Activated CD4-positive, alpha-beta T cell treated with anti-CD3 and anti-CD28 coated beads, Interleukin-2, Interleukin-4, amounts not matched to agents 100 ng/mL and 50 ng/mL, durations not matched to agents 16 hours and 8 hours (primary cell): ENCODE measurements around the gene TLN1.

Source experiments
- DNase-seq: peaks from one replicate; pipeline ENCODE4 v3.0.0-alpha.2; 2020; ENCODE audit warnings: low spot score

TLN1 gene

DNA sequence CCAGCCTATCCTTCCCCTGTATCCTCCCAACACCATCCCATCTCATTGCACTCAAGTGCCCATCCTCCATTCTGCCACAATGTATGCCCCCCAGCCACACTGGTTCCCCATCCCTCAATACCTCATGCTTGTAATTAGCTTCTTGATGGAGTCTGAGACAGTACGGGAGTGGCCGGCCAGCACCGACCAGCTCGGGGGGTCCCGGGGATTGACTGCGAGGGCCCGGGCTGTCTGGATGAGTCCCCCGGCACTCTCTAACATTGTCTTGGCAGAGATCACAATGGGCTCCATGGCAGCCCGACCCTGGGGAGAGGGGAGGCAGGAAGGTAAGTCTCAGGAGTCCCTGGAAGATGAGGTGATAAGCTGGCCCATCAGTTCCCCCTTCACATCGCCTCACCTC is 25.0 kb downstream of the TLN1 start:
- DNase-seq, result no peak

DNA sequence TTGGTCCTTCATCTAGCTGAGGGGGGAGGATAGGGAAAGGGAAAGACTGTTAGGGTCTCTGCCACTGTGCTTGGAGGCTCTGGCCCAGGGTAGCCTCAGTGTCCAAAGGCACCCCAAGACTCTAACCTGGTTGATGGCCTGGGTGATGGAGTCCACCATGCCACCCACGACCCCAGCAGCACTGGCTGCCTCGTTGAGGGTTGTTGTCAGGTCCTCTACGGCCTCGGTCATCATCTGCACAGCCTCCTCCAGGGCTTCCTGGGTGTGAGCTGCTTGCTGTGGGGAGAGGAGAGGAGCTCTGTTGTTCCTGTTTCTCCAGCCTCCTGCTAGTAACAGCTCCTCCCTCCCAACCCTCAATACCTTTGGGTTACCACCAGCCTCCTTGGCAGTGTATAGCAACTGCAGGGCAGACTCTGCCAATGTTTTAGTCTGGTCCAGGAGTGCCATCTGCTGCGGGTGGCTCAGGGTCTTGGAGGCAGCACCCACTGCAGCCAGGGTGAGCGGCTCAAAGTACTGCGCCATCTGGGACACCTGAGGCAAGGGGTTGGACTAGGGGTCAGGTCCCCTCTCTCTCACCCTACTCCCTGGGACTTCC is 26.1 kb downstream of the TLN1 start:
- DNase-seq, result no peak

DNA sequence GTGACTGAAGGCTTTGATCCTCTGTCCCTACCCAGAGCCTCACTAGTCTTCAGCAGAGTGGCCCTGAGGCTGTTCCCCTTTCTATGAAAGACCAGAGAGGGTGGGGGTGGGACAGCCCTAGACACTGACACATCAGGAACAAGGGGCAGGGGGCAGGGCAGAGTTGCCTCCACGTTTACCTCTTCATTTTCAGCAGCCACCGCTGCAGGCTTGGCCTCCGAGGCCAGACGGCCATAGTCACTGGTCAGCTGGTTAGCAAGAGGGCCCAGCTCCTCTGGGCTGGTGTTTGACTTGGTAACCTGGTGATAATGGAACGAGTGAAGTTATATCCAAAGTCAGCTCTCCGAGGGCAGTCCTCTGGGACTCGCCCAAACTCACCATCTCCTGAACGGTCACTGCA is 26.6 kb downstream of the TLN1 start:
- no peak for DNase-seq

DNA sequence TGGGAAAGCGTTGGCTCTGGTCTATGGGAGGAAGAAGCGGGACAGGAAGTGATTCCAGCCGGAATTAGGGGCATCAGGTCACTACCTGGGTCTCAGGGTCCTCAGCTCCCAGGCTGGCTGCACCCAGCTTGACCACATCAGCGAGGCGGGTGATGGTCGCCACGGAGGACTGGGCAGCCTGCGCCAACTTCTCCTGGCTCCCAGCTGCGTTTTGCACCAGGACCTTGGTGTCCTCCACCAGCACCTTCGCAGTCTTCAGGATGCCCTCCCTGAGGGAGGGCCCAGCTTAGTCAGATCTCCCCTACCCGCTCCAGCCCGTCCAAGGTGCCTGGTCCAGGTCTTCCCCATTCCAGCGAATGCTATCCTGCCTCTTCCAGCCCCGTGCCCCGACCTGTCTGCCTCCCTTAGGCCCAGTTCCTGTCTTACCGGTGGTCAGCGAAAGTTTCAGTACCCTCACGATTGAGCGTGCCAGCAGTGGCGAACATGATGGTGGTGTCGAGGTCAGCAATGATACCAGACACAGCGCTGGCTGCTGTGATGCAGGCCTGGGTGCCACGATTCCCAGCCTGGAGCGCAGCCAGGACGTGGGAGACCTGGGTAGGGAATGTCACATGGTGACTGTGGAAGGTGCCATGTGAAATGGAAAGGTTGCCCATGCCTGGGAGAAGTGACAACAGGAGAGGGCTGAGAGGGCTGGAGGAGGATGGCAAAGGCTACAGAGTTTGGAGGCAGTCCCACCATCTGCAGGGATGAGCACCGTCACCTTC is 27.9 kb downstream of the TLN1 start:
- DNase-seq, result no peak

DNA sequence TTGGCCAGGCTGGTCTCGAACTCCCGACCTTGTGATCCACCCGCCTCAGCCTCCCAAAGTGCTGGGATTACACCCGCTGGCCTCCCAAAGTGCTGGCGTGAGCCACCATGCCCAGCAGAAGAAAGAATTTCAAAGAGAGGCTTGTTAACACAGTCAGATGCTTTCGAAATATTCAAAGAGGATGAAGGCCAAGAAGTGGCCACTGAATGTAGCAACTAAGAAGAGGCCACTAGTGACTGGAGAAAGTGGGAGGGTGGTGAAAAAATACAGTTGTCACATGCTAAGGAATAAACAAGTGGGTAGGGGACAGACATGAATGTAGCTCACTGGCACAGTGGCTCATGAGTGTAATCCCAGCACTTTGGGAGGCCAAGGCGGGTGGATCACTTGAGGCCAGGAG is 29.3 kb downstream of the TLN1 start:
- DNase-seq, result no peak

DNA sequence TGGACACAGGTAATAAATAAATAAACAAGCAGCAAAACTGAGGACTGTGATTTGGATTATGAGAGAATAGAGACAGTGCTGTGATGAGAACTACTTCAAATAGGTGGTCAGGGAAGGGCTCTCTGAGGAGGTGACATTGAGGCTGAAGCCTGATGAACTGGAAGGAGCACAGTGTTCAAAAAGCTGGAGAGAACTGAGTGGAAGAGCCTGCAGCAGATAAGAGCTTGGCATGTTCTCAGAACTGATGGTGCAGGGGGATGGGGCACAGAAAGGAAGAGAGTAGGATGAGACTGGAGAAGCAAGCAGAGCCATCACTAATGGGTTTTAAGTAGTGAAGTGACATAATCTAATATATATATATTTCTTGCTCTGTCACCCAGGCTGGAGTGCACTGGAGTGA is 31.1 kb downstream of the TLN1 start:
- DNase-seq, result no peak

DNA sequence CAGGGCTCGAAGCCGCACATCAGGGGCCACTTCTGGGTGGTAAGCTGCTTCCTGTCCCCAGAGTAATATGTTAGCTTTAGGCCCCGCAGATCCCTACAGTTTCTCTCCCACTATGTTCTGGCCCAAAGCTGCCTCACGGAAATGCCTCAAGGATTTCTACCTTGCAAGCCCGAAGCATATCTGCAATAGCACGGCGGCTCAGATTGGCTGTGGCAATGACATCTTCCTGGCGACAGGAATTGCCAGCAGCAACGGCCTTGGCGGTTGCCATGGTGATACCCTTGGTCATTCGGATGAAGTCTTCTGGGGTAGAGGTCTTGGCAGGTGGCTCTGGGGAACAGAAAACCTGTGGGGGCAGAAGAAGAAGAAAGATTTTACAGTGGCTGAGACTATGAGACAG is 32.0 kb downstream of the TLN1 start:
- DNase-seq, result no peak

DNA sequence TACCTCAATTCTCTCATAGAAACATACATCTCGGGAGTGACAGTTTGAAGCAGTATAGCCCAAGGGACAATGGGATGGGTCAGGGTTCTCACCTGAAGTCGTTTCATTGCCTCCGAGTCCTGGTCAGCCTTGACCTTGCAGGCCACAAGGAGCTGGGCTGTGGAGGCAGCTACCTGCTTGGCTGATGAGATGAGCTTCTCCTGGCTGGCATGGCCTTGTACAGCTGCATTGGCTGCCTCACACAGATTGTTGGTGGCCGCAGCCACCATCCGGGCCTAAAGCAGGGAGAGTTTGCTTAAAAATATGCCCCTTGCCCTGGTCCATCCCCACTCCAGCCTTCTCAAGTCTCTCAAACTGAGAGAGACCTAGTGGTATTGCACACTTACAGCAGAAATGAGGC is 33.8 kb downstream of the TLN1 start:
- no peak for DNase-seq

DNA sequence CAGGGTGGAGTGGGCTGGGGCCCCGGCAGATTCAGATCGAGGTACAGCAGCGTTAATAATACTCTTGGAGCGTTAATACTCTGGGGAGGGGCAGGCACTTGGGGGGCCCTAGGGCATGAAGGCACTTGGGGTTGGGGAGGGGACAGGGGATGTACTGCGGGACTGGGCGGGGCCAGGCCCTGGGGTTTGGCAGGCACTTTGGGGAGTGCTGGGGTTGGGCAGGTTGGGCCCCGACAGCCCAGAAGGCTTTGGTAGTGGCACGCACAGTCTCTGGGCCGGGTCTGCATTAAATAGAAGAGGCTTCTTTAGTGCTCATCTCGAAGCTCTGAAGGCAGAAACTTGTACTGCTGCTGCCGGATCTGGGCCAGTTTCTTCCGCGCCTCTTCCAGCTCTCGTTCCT is 34.5 kb downstream of the TLN1 start:
- no peak for DNase-seq

DNA sequence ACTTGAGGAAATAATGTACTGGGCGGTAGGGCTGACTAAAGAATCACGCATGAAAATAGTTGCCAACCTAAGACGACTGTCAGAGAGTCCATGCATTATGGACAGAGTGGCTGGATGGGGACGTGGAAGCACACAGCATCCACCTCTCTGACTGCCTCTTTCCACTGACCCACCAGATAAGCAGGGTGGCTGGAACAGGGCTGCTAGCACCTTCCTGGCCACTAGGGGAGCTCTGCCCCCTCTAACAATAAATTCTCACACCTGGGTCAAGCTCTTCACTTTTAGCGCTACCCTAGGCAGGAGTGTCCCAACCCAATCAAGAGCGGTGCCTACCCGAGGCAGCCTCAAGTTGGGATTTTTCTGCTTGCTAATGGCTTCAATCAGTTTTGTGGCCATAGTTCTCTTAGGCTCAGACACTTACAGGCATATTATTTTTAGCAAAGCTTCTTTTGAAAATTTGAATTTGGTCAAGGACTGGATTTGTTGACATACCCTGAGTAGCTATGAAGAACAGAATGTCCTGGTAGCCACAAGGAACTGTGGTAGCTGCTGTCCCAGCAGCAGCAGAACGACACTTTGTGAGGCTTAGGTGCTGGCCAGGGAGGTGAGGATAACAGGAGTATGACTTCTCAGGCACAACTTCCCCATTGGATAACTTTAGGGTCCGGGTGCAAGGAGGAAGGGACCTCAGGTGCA is 35.3 kb downstream of the TLN1 start:
- DNase-seq, result peak; percentile 52

DNA sequence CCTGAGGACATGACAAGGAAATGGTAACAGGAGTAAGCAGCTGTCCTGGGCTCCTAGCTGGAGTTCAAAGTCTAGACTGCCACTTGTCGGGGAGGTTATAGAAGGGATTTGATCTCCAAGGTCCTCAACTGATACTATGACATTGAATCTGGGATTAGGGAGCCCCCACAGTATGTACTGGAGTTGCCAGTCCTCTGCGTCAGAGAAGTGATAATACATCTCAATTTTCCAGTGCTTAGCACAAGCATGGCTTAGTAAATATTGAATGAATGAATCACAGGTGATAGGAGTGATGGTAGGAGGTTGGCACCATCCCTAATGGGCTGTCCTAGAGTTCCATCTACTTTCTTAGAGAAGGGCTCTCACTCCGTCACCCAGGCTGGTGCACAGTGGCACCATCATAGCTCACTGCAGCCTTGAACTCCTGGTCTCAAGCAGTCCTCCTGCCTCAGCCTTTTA is 36.0 kb downstream of the TLN1 start:
- no peak for DNase-seq

DNA sequence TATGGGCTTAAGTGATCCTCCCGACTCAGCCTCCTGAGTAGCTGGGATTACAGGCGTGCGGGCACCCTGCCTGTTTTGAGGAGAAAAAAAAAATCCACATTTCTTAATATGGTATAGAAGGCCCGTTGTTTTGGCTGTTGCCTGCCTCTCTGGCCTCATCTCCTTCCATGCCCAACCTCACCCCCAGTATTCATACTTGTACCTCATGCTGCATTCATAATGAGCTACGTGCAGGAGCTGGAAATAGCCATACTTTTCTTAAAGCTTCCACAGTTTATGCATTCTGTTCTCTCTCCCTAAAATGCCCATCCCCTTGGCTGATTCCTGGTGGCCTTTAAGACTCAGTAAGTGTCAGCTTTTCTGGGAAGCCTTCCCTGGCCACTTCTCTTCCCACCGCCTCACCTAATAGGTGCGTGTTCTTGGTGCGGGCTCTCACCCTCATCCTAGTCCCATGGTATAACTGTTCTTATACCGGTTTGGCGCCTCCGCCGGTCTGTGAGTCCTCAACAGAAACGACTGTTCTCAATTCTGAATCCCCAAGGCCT is 40.2 kb downstream of the TLN1 start:
- no peak for DNase-seq

DNA sequence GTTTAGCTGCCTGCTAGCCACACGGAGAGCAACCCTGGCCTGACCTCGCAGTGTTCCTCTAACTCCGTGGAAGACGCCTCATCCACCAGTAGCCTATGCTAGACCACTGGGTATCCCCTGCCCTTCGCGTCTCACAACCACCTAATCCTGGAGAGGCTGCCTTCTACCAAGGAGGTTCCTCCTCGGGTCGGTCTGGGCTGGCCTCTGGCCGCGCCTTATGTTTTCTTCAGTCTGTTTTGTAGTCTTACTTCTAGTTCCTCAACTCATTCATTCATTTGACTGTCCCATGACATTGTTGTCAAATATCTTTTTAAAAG is 40.7 kb downstream of the TLN1 start:
- no peak for DNase-seq

DNA sequence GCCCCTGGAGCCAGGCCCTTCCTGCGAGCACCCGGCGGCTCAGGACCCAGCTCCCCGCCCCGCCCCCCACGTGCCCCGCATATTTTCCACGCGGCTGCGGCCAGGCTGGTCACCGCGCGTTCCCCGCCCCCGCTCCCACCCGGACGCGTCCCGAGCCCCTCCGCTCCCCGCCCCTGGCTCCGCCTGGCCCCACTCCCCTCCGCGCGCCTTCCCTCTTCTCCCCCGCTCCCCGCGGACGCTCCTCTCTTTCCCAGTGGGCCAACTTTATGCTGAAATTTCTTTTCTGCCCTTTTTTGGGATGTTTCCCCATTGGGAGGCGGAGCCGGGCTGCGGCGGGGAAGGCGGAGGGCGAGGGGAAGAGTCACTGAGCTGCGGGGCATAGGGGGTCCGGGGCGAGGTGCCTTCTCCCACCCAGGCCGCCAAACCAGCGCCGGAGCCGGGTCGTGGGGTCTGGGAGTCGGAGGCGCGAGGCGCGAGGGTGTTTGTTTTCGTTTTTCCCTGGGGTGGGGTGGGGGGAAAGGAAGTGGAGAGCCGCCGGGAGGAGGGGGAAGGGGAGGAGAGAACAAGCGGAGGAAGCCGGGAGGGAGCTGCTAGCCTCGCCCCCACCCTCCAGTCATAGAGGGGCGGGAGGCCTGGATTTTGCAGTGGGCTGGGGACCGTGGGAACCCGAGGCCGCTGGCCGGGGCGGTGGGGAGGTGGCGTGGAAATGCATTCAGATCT is 41.2 kb downstream of the TLN1 start:
- peak; percentile 12 for DNase-seq

DNA sequence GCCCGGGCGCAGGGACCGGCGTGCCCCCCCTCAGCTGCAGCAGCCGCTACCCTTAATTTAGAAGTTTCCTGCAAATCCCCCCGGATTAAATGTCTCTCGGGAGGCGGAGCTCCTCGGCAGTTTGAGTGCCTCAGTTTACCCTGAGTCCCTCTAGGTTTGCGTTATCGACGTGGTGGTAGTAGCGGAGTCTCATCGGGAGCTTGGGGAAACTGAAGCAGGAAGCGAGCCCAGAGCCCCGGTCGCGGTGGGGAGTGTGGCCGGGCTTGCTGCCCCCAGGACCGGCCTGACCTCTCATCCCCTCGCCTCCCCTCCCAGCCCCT is 41.7 kb downstream of the TLN1 start:
- no peak for DNase-seq

DNA sequence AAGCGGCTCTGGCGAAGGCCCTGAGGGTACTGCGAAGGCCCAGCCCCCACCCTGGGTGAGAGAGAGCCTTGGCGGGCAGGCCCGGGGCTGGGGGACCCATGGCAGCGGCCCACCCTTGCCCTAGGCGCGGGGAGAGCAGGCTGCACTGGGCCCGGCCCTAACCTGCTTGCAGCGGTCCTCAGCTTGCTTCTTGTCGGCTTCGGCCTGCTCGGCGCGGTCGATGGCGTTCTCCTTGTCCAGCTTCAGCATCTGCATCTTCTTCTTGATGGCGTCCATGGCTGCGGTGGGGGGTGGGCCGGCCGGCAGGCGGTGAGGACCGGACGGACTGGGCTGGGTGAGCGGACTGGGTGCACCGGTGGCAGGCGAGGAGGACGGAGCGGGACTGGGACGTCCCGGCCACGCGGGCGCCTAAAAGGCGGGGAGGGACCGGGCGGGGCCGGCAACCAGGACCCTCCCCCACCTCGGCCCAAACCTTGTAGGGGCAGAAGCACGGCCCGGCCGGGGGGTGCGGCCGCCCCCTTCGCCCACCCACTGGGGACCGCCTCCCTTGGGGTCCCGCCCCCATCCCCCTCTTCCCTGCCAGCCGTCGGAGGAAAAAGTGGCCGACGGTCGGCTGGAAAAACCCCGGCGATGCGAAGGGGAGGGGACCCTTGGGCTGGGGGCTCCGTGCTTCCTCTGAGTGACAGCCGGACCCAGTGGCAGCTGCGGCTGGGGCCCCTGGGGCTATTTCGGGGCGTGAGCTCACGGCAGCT is 42.3 kb downstream of the TLN1 start, which contains the start of gene TPM2:
Gene TPM2, minus strand, starts transcription at position 384 of the 752 bp plus-strand sequence. Its CDS starts 108 bp downstream, at position 276.
- no peak for DNase-seq

DNA sequence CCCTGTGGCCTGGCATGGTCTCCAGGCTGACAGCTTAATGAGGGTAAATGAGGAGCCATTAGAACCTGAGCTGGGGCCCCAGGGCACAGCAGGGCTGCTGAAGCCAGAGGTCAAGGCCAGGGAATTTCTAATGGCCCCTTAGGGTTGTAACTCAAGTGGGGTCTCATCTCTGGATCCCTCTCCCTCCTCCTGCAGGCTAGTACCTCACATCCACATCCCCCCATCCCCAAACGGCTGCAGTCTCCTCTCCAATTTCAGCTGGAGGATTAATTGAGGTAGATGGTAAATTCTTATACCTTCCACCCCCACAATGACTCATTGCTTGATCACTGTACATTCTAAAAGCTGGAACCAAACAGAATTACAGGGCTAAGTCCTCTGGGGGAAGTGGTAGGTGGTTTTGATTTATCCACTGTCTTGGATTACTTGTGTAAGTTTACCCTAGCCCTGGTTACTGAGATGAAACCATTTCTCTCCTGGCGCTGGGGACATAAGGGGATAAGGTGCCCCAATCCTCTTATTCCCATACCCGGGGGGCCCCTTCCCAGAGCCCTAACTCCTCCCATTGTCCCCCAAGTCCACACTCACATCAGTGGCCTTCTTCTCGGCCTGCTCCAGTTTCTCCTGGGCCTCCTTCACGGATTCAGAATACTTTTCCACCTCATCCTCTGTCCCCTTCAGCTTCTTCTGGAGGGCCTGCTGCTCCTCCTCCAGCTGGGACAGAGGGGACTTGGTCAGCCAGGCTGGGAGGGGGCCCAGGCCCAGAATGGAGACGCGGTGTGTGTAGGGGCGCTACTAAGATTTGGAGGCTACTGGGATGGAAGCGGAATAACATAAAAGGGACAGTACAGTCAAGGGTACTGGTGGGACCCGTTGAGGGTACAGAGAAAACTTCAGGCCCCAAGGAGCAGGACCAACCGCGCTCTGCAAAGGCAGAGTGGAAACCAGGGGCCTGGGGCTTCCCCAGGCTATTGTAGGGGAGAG is 43.1 kb downstream of the TLN1 start:
- peak; percentile 20 for DNase-seq

DNA sequence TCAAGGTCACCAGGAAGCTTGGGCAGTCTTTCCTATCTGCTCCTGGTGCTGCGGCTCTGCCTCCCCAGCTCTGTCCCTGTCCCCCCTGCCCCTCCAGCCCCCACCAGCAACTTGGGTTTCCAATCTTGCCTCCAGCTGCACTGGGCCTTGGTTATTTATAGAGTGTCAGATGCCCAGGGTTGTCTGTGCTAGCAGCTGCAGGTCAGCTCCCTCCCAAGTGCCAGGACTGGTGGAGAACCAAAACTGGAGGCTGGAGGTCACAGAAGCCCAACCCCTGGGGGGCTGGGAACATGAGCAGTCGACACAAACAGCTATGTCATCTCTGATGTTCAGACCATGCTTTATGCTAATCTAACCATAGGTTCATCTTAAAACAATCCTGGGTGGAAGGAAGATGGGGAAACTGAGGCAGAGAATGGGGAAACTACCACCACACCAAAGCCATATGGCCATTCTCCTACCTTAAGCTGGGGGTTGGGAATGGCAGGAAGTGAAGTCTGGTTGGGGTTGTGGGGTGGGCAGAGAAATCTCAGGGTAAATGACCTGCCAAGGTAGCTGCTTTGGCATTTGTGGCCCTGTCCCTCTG is 43.9 kb downstream of the TLN1 start:
- DNase-seq, result no peak

DNA sequence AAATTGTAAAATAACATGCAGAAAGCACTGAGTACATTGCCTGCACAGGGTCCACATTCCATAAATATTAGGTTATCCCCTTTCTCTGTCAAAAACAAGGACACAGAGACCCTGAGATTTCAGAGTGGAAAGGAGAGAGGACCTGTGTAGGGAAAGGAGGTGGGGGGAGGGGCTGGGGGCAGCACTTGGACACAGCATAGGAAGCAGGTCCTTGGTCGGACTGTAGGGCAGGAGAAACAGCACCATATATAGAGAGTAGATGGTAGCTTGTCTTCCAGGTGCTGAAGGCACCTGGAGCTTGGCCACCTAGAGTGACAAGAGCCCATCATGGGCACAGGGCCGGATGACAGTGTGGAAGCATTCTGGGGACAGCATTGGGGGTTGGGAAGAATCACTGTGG is 44.7 kb downstream of the TLN1 start:
- no peak for DNase-seq
